IMR-90 (cell line): ENCODE data around the gene PSPN. TPM values are rescaled to one million over a fixed set of nuclear protein-coding genes. Genes with fewer than 3 reads are reported as not detected.

Source experiments
- ATAC-seq: fragments of 200-7000 bp; cut with Tn5 transposase; 2 replicates; pipeline ENCODE4 v1.9.1; 2020; ENCODE audit warnings: low read depth, mild to moderate bottlenecking, moderate library complexity
- BruUV-seq: library from RNA; stranded (reverse); fragments of 400-500 nt; replicated peaks from 2 replicates; lab custom pipeline; 2021; lab: Mats Ljungman, UMichigan
- CTCF ChIA-PET: fragments of 300-600 bp; formaldehyde crosslinking; extraction: SDS; loops from one replicate; lab custom pipeline; 2021; ENCODE audit warnings: antibody characterized with exemption; lab: Yijun Ruan, JAX
- POLR2A ChIA-PET: fragments of 300-600 bp; sonication (Branson Sonifier 250); formaldehyde crosslinking; loops from one replicate; lab custom pipeline; 2022; ENCODE audit warnings: antibody characterized with exemption; ENCODE audit not compliant: unreplicated experiment; lab: Charles Lee
- DNase-seq: peaks from one replicate; pipeline ENCODE4 v3.0.0; 2013
- H2AFZ ChIP-seq: replicated peaks from 2 replicates; pipeline ENCODE3; 2013; ENCODE audit warnings: low read length, mild to moderate bottlenecking; ENCODE audit not compliant: poor library complexity
- H2AK5ac ChIP-seq: 2 replicates; pipeline ENCODE4 v1.6.1; 2013; ENCODE audit warnings: low read depth, low read length, inconsistent platforms
- H2AK9ac ChIP-seq: replicated peaks from 2 replicates; pipeline ENCODE3; 2013; ENCODE audit warnings: mild to moderate bottlenecking, low read depth, low read length, moderate library complexity; ENCODE audit not compliant: poor library complexity
- H2BK120ac ChIP-seq: 2 replicates; pipeline ENCODE4 v1.6.1; 2013; ENCODE audit warnings: low read depth, low read length, inconsistent platforms
- H2BK15ac ChIP-seq: 3 replicates; pipeline ENCODE4 v1.6.1; 2013; ENCODE audit warnings: low read depth, low read length, inconsistent platforms
- H2BK20ac ChIP-seq: 2 replicates; pipeline ENCODE4 v1.6.1; 2013; ENCODE audit warnings: low read depth, mild to moderate bottlenecking, inconsistent platforms, low read length, moderate library complexity
- H2BK5ac ChIP-seq: 2 replicates; pipeline ENCODE4 v1.6.1; 2013; ENCODE audit warnings: mild to moderate bottlenecking, low read depth, low read length, inconsistent platforms; ENCODE audit not compliant: poor library complexity, severe bottlenecking
- H3K14ac ChIP-seq: replicated peaks from 2 replicates; pipeline ENCODE4 v1.6.1; 2013; ENCODE audit warnings: low read depth, low read length, inconsistent platforms
- H3K18ac ChIP-seq: 2 replicates; pipeline ENCODE4 v1.6.1; 2013; ENCODE audit warnings: low read depth, low read length, control low read depth
- H3K23ac ChIP-seq: 2 replicates; pipeline ENCODE4 v1.6.1; 2013; ENCODE audit warnings: low read depth, low read length, inconsistent platforms
- H3K27ac ChIP-seq: 2 replicates; pipeline ENCODE4 v1.5.1; 2013; ENCODE audit warnings: mild to moderate bottlenecking, control low read depth, low read length; ENCODE audit not compliant: insufficient read depth
- H3K27me3 ChIP-seq: 2 replicates; pipeline ENCODE4 v1.6.1; 2013; ENCODE audit warnings: low read length; ENCODE audit not compliant: control insufficient read depth, insufficient read depth
- H3K36me3 ChIP-seq: 2 replicates; pipeline ENCODE4 v1.6.1; 2013; ENCODE audit warnings: low read length, mixed read lengths; ENCODE audit not compliant: control insufficient read depth, insufficient read depth
- H3K4ac ChIP-seq: 2 replicates; pipeline ENCODE4 v1.6.1; 2013; ENCODE audit warnings: low read depth, low read length, inconsistent platforms
- H3K4me1 ChIP-seq: 2 replicates; pipeline ENCODE4 v1.6.1; 2013; ENCODE audit warnings: low read length, mixed read lengths; ENCODE audit not compliant: control insufficient read depth, insufficient read depth
- H3K4me2 ChIP-seq: 2 replicates; pipeline ENCODE4 v1.6.1; 2013; ENCODE audit warnings: low read depth, mild to moderate bottlenecking, control low read depth, low read length, moderate library complexity
- H3K4me3 ChIP-seq: 2 replicates; pipeline ENCODE4 v1.5.1; 2013; ENCODE audit warnings: low read depth, mild to moderate bottlenecking, control low read depth, low read length, moderate library complexity; ENCODE audit not compliant: insufficient read depth
- H3K56ac ChIP-seq: 2 replicates; pipeline ENCODE4 v1.6.1; 2013; ENCODE audit warnings: low read length, inconsistent platforms; ENCODE audit not compliant: insufficient read depth; ENCODE audit errors: extremely low read depth
- H3K79me1 ChIP-seq, 2 experiments: 2 replicates each; pipeline ENCODE4 v1.6.1; 2013; ENCODE audit warnings: low read length in 2 of 2, inconsistent platforms in 1 of 2, low read depth in 1 of 2
- H3K9ac ChIP-seq: 2 replicates; pipeline ENCODE4 v1.6.1; 2013; ENCODE audit warnings: low read depth, low read length, control low read depth
- H3K9me1 ChIP-seq: 2 replicates; pipeline ENCODE4 v1.6.1; 2013; ENCODE audit warnings: low read length, inconsistent platforms; ENCODE audit not compliant: insufficient read depth
- H3K9me3 ChIP-seq: 2 replicates; pipeline ENCODE4 v1.6.1; 2013; ENCODE audit warnings: low read length; ENCODE audit not compliant: control insufficient read depth, insufficient read depth
- H4K20me1 ChIP-seq: 2 replicates; pipeline ENCODE4 v1.6.1; 2013; ENCODE audit warnings: low read length, inconsistent platforms; ENCODE audit not compliant: insufficient read depth
- H4K5ac ChIP-seq: 2 replicates; pipeline ENCODE4 v1.6.1; 2013; ENCODE audit warnings: mild to moderate bottlenecking, low read depth, low read length, control low read depth
- H4K8ac ChIP-seq, 2 experiments: 2 replicates each; pipeline ENCODE4 v1.6.1; 2013; ENCODE audit warnings: low read depth in 2 of 2, low read length in 2 of 2, control low read depth in 1 of 2, inconsistent platforms in 1 of 2
- H4K91ac ChIP-seq: 2 replicates; pipeline ENCODE4 v1.6.1; 2013; ENCODE audit warnings: low read depth, low read length, inconsistent platforms; ENCODE audit not compliant: insufficient read depth
- CEBPB ChIP-seq: IDR thresholded peaks from 2 replicates; pipeline ENCODE4 v1.6.1; 2012; ENCODE audit warnings: low read depth, low read length, improper control_type of control experiment
- MAZ ChIP-seq: IDR thresholded peaks from 2 replicates; pipeline ENCODE4 v1.6.1; 2012; ENCODE audit warnings: low read depth, mild to moderate bottlenecking, low read length, improper control_type of control experiment, moderate library complexity, borderline replicate concordance
- WGBS, 2 experiments: methylation state at CpG; one replicate each; pipeline versions ENCODE4 v1.1.5 to v1.1.7; 2013; ENCODE audit warnings: missing lambda C conversion rate in 2 of 2; ENCODE audit not compliant: insufficient read length in 1 of 2; ENCODE audit errors: extremely low coverage in 2 of 2; 5-methylcytosine and 5-hydroxymethylcytosine counted together
- dilution Hi-C: fragments of 300-500 bp; cut with HindIII; formaldehyde crosslinking; loops from one replicate; pipeline ENCODE4 v1.14.3; 2018; ENCODE audit warnings: low sequenced_read_pairs; ENCODE audit not compliant: unreplicated experiment
- in situ Hi-C: fragments of 300-500 bp; cut with MboI; formaldehyde crosslinking; loops from 3 replicates; pipeline ENCODE4 v1.14.3; 2019; ENCODE audit warnings: low sequenced_read_pairs, inconsistent platforms, mixed read lengths
- intact Hi-C: fragments of 100-400 bp; cut with micrococcal nuclease; formaldehyde crosslinking; loops from 2 replicates; pipeline ENCODE4 v1.10.0; 2022
- polyA plus RNA-seq, 3 experiments: library from polyadenylated mRNA; depleted of rRNA; stranded (reverse); fragments of >200 nt; gene quantifications; 2 replicates each; pipeline ENCODE4 v1.2.3, GENCODE V29; 2012; ENCODE audit warnings: low replicate concordance in 1 of 3
- total RNA-seq: library from RNA; depleted of rRNA; stranded (reverse); fragments of >200 nt; gene quantifications from 2 replicates; pipeline ENCODE4 v1.2.3, GENCODE V29; 2012

Gene PSPN
- total and polyA plus RNA-seq, 2 of the 4 experiments (the other 2 are of a cell fraction): 0.34 to 0.54 TPM

GRCh38 chr19:6421075-6422014, 45.6 kb upstream of the PSPN start:
- dilution Hi-C loops (no loop called here), in situ Hi-C loops (no loop called here), intact Hi-C loops (no loop called here)
- no TSS peak for BruUV-seq
- Histone ChIP-seq H3K18ac (no peak overlapping the region), H3K9me3 (peaks cover 3% of the 10 kb centered on the region; the same call in 1 of the 2 replicates), H3K9ac (no peak overlapping the region; the same call in 1 of the 2 replicates), H3K56ac (no peak overlapping the region), H2BK20ac (no peak overlapping the region), H4K8ac (no peak overlapping the region), H3K4me1 (peaks cover 2% of the 10 kb centered on the region; the same call in 1 of the 2 replicates), H2BK5ac (no peak overlapping the region), H2AK5ac (no peak overlapping the region), H4K5ac (no peak overlapping the region), H3K14ac (no peak overlapping the region), H3K79me1 (peaks cover 0 to 53% of the 10 kb centered on the region in 2 experiments; a peak in 2 of 4 replicates), H2BK120ac (no peak overlapping the region), H3K27ac (no peak overlapping the region), H3K9me1 (peaks cover 3% of the 10 kb centered on the region; the same call in 1 of the 2 replicates), H2AK9ac (no peak overlapping the region), H3K4me3 (no peak overlapping the region), H3K4me2 (no peak overlapping the region), H2BK15ac (no peak overlapping the region), H3K36me3 (peaks cover 52% of the 10 kb centered on the region), H4K91ac (no peak overlapping the region), H3K23ac (no peak overlapping the region), H2AFZ (no peak overlapping the region), H3K27me3 (no peaks in the 10 kb centered on the region), H4K20me1 (peaks cover 69% of the 10 kb centered on the region), H3K4ac (no peak overlapping the region)
- ChIA-PET POLR2A (no interaction called here), CTCF (no interaction called here)
- WGBS, 2 experiments: 68% methylated on average over 3 of the region's 20 CpGs; no CpG with 5 or more reads in 1 of the 2 experiments
- DNase-seq (no peak), ATAC-seq (no peak)
- TF ChIP-seq MAZ: no peak
- TF ChIP-seq CEBPB: no peak
